Tongue (tissue), 2 donors: ENCODE data around the gene F8. TPM values are rescaled to one million over a fixed set of nuclear protein-coding genes. Genes with fewer than 3 reads are reported as not detected.
"Not testable (repeated sequence)": the region's sequence is repeated elsewhere in the genome, so short reads cannot be mapped to it uniquely, and the experiment has no call there.

ENCODE experiments used
- DNase-seq: peaks from one replicate; pipeline ENCODE4 v3.0.0-alpha.2; 2015
- total RNA-seq: library from RNA; depleted of rRNA; stranded (reverse); fragments of >200 nt; gene quantifications from one replicate; pipeline ENCODE4 v1.2.3, GENCODE V29; 2014

F8 gene
- total RNA-seq, 1 donor from 2014 or later = 7.3 TPM

DNA sequence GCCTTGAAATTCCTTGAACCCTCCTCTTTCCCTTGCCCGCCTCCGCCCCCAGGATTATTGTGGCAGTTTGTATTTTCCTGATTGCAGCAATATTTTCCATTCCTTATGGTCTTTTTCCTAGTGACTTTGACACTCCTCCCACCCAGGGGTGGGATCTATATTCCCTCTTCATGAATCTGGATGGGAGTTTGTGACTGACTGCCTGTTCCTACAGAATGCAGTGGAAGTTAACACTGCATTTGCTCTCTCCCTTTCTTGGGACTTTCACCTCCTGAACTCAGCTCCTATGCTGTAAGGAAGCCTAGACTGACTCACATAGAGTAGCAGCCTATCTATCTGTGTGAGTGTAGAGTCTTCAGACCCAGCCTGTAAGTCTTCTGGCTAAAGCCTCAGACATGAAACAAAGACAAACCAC, 6.4 kb upstream of the F8 start:
- DNase-seq = peak; percentile 1

- DNase-seq = peak; percentile 2
Measured at GRCh38 chrX:155028129-155028528, 5.6 kb upstream of the F8 start.

- peak; percentile 73 for DNase-seq
Measured at GRCh38 chrX:155027509-155028066, 5.1 kb upstream of the F8 start.

DNA sequence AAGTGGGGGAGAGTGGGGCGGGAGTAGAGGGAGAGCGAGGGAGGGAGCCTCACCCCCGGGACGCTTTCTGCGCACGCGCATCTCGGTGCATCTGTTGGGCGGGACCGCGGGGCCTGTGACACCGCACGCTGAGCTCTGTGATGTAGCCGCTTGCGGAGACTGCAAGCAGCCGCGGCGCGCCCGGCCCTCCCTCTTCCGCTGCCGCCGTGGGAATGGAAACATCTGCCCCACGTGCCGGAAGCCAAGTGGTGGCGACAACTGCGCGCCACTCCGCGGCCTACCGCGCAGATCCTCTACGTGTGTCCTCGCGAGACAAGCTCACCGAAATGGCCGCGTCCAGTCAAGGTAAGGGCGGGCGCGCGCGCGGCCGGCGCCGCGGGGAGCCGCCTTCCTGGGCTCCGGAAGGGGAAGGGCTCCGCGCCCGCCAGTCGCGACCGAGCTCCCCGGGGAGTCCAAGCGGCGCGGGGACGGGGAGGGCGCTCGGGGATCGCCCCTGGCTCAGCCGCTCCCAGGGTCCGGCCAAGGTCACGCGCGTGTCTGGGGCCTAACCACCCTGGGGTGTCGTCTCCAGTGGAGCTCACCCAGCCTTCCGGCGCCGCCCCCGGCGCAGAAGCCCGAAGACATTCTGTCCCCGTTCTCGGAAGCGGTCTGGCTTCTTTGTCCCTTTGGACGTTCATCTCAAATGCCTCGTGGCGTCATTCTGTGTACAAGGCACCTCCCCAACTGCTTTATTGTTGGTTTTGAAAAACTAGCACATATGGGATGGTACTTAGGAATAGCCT, 4.4 kb upstream of the F8 start, which contains the start of gene FUNDC2:
Gene FUNDC2, plus strand, starts transcription at position 118 of the 782 bp plus-strand sequence. Its CDS starts 95 bp downstream, at position 213.
- peak; percentile 97 for DNase-seq

GRCh38 chrX:155026420-155026726, 3.9 kb upstream of the F8 start:
- no peak for DNase-seq

- no peak for DNase-seq
Measured at GRCh38 chrX:155023907-155024833, 1.6 kb upstream of the F8 start.

DNA sequence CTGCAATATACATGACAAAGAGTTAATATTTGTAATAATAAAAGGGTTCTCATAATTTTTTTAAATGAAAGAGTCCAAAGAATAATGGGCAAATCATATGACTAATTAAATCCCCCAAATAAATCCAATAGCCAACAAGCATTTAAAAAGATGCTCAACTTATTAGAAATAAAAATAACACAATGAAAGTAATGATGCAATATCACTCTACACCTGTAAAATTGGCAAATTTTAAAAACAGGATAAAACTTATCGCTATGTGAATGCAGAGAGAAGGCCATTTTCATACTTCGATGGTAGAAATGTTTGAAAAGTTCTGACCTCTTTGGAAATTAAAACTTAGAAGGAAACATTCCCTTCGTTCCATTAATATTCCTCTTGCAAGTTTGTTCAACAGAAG, 1.9 kb downstream of the F8 start:
- no peak for DNase-seq

DNA sequence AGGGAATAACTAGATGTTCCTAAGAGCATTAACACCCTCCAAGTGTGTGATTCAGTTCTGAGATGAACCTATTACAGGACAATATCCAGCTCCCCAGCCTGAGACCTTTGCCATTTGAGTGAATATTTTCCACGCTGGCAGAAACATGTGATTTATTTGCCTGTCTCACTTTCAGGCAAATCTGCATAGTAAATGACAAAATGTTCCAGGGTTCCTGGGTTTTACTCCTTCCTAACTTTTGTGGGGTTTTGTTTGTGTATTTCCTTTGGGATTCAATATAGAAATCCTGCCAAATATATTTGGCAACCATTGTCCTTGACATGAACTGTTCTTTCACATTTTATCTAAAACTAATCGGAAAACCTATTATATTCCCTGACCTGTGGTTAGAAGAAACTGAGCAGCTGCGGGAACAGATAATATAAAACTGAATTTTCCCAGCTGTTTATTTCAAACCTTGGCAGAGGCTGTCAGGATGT, 12.5 kb downstream of the F8 start:
- DNase-seq = peak; percentile 76

DNA sequence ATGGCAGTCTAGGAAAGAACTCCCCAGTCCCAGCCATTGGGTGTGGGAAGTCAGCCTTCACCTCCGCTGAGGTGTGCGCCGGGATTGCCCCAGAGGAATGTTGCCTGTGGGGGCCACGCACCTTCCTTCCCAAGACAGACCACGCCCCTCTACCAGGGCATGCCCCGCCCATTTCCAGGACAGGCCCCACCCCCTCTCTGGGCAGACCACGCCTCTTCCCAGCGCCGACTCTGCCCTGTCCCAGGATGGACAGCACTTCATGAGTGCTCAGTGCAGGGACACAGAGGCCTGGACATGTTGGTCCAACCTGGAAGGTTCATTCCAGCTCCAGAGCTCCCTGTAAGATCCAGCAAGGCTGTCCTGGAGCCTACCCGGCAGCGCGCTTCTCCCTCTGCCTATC, 13.9 kb downstream of the F8 start:
- not testable (repeated sequence) for DNase-seq

- DNase-seq = peak; percentile 2
Measured at GRCh38 chrX:155006913-155007671, 15.4 kb downstream of the F8 start.

- DNase-seq = not testable (repeated sequence)
Measured at GRCh38 chrX:155006379-155006778, 16.1 kb downstream of the F8 start.

GRCh38 chrX:155005190-155005589, 17.3 kb downstream of the F8 start:
- no peak for DNase-seq

- no peak for DNase-seq
Measured at GRCh38 chrX:155001873-155002272, 20.6 kb downstream of the F8 start.

DNA sequence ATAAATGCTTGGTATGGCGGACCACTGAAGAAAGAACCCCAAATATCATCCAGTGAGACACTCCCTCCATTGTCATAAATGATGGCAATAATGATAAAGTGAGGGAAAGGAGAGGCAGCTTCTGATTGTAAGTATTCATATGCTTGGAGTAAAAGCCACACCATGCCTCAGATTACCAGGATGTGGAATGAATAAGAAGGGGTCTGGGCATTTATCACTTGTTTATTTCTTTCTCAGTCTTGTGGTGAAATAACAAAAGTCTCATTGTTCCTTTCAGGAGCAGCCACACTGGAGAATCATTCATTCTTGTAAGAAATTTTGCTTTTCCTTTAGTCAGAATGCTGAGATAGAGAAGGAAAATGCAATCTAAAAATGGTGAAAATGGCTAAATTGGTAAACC, 21.7 kb downstream of the F8 start:
- DNase-seq = no peak

DNA sequence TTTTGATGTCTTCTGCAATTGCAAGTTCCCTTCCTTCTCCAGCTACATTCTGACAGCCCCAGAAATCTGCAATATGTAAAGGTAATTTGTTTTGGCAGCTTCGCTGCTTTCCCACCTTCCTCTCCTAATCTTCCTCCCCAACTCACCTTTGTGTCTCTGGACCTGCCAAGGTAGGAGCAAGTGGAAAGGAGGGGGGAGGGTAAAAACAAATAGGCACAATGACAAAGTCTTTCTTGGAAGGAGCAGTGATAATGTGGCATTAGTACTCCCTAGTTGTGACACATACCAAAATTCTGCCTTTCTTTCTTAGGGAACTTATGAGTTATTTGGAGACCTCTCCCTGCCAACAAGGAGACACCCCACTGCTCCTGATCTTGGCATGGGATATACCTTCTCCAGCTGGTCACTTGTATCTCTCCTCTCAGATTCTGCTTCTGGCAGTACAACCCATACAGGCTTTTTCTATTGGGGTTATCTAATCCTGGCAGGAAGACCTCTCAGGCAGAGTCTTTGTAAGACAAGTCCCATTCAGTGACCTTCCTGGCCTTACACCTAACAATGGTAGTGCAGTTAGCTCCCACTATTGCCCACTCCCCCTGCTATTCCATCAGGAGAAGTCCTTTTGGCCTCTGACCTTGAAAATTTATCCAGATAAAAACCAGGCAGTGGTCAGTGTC, 24.2 kb downstream of the F8 start:
- DNase-seq = no peak

GRCh38 chrX:154991476-154991875, 31.0 kb downstream of the F8 start:
- no peak for DNase-seq

DNA sequence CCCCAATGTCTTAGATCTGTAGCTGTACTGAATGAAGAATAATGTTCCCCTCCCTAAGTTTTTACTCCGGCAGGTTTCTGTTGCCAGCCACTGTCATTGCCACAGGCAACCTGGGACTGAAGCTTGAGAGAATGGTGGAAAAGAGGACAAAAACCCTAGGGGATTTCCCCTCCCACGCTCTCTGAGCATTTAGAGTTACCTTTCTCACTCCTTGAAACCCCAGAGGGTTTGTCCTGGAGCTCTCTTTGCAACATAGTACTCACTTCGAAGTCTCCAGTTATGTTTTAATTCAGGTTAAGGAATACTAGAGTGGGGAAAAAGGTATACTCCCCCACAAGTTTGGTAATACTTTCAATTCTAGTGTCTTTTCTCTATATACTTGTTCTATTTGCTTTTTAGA, 31.5 kb downstream of the F8 start:
- DNase-seq = no peak

DNA sequence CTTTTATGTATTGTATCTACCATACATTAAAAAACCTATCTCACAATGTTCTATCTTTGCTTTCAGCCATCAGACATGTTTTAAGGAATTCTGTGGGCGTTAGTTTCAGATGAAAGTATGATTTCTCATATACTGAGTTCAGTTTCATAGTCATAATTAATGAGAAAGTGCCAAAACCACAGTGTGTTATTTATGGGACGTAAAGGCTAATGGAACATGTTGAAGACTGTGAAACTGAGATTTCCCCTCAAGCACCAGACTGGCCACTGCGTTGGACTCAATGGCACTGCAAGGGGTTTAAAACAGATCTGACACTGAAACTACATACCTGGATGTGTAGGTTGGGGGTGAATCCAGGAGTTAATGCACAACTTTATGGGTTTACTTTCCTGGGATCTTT, 32.0 kb downstream of the F8 start:
- DNase-seq = no peak

GRCh38 chrX:154988719-154989118, 33.8 kb downstream of the F8 start:
- no peak for DNase-seq

DNA sequence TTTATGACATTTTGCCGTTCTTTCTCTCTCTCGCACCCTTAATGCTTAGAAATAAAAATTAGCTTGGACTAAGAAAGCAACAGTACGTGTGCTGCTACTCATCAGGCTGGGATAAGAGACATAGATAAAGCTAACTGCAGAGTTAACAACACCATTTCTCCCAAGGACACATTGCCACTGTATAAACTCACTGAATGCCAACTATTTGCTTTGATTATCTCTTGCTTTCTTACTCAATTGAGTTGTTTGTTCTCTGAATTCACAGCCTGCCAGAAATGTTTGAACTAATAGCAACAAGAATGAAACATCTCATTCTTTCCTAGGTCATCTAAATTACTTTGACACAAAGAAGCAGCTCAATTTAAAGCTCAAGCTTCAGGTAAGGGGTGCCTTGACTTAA, 34.6 kb downstream of the F8 start:
- no peak for DNase-seq

DNA sequence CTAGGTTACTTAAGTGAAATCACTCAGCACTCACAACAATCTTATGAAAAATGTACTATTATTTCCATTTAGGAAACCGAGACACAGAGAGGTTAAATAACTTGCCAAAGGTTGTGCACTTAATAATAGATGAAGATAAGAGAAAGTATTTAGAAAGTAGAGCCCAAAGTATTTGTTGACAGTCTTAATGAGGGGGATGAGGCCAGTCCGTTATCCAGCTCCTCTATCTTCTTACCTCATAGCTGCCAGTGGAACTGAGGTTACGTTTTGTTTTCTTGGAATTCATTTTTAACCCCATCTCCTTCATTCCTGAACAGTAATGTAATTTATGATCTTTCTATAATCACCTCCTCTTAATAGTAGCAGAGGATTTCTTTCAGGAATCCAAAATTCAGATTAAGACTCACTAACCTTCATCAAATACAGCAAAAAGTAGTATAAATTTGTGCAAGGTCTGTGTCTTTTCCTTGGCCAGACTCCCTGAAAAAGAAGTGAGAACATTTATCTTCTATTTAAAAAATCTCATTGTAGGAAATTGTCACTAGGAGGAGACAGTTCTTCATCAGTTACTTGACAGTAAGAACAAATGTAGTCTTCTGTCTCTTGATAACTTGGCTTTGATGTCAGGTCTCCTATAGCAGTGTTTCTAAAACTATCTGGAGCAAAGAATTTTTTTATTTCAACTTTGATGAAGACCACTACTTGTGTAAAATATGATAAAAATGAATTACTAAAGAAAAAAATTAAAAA, 35.5 kb downstream of the F8 start:
- DNase-seq = peak; percentile 6
